ENCODE measurements around the gene USP47. TPM values are rescaled to one million over a fixed set of nuclear protein-coding genes. Genes with fewer than 3 reads are reported as not detected.

Gene USP47
- total and polyA plus RNA-seq, 2 of the 13 experiments (the other 11 are each of a cell fraction or from before 2014, with no cell fraction given): 12.2 to 52.7 TPM

- TF ChIP-seq TFAP4 (IDR thresholded peaks at IDR 0.05; ENCODE audit: borderline replicate concordance, low read depth) (no peak), HNRNPLL (IDR thresholded peaks at IDR 0.05; ENCODE audit: low read depth, low read length, poor library complexity, severe bottlenecking) (no peak), MED13 (CRISPR knock-in tag; IDR thresholded peaks at IDR 0.05) (no peak), ZNF530 (CRISPR knock-in tag; IDR thresholded peaks at IDR 0.05; ENCODE audit: low read depth) (no peak), ZNF333 (CRISPR knock-in tag; IDR thresholded peaks at IDR 0.05; ENCODE audit: borderline replicate concordance) (no peak)
These were observed 1.9 kb downstream of the USP47 start (continued) for GRCh38 chr11:11843642-11844041.

- peaks cover 49% of the 10 kb centered on the region for H4K20me1 ChIP-seq (ENCODE audit: insufficient read depth, low read length)
- no peak overlapping the region; the same call in 1 of the 2 replicates for H3K9ac ChIP-seq (ENCODE audit: insufficient read depth, low read depth, low read length)
- H3K9me3 ChIP-seq (ENCODE audit: low read length): no peaks in the 10 kb centered on the region
- intact Hi-C loops (cut with micrococcal nuclease; ENCODE audit: unreplicated experiment): no loop called here
- TF ChIP-seq ZNF367 (CRISPR knock-in tag; IDR thresholded peaks at IDR 0.05; ENCODE audit: borderline replicate concordance) (no peak), KDM3A (CRISPR knock-in tag; IDR thresholded peaks at IDR 0.05; ENCODE audit: low read depth) (no peak), SMYD3 (CRISPR knock-in tag; IDR thresholded peaks at IDR 0.05) (no peak), HNRNPL (IDR thresholded peaks at IDR 0.05; ENCODE audit: low read depth, low read length) (no peak), ZNF121 (CRISPR knock-in tag; IDR thresholded peaks at IDR 0.05) (no peak), RFX3 (CRISPR knock-in tag; IDR thresholded peaks at IDR 0.05) (no peak), ZNF816 (CRISPR knock-in tag; IDR thresholded peaks at IDR 0.05; ENCODE audit: borderline replicate concordance) (no peak), ZNF558 (CRISPR knock-in tag; IDR thresholded peaks at IDR 0.05; ENCODE audit: borderline replicate concordance) (no peak), ZNF776 (CRISPR knock-in tag; IDR thresholded peaks at IDR 0.05) (no peak), SP140L (CRISPR knock-in tag; IDR thresholded peaks at IDR 0.05; ENCODE audit: borderline replicate concordance) (no peak), ZFP41 (CRISPR knock-in tag; IDR thresholded peaks at IDR 0.05; ENCODE audit: borderline replicate concordance) (no peak), GABPB1 (CRISPR knock-in tag; IDR thresholded peaks at IDR 0.05) (no peak), ZNF282 (IDR thresholded peaks at IDR 0.05; ENCODE audit: partially characterized antibody) (no peak), MXD3 (CRISPR knock-in tag; IDR thresholded peaks at IDR 0.05) (no peak), ATF1 (CRISPR knock-in tag; IDR thresholded peaks at IDR 0.05) (no peak), ZNF605 (CRISPR knock-in tag; IDR thresholded peaks at IDR 0.05) (no peak)
- ATAC-seq (no peak), DNase-seq (ENCODE audit: low spot score) (no peak), FAIRE-seq (no peak)
- H3K4me3 ChIP-seq (replicated peaks in 1 of 3; ENCODE audit: insufficient read depth in 1 of 3, low read depth in 2 of 3, low read length in 3 of 3): peak overlapping the region in 2 of 3 experiments; percentile 74 to 86; a peak in 3 of 6 replicates
- H3K4me2 ChIP-seq (ENCODE audit: low read depth, low read length): peak overlapping the region; percentile 81
- no TSS peak for BruUV-seq (replicated peaks)
- 63% methylated on average over 1 of the region's 1 CpG for WGBS (ENCODE audit: low lambda C conversion rate)
- no peaks in the 10 kb centered on the region for H3K36me3 ChIP-seq (replicated peaks in 1 of 2; ENCODE audit: control insufficient read depth in 1 of 2, insufficient read depth in 2 of 2, low read length in 2 of 2)
- H3K27ac ChIP-seq (ENCODE audit: extremely low read length, insufficient read depth, low read length): no peak overlapping the region
- in situ Hi-C loops (cut with HindIII; ENCODE audit: extremely low pct_ligation_motif_present, low pct_unique_long_range_greater_than_20kb): no loop called here
- POLR2A ChIA-PET: interaction anchor here (1.6 kb wide), 1 partner anchor 1036 kb away, joined by 4 read pairs; the partner anchor contains the start of gene EIF4G2
- peaks cover 47% of the 10 kb centered on the region for H3K4me1 ChIP-seq (ENCODE audit: insufficient read depth, low read length)
- H3K79me2 ChIP-seq (ENCODE audit: insufficient read depth, low read length): peaks cover 71% of the 10 kb centered on the region
- no peak overlapping the region for H2AFZ ChIP-seq (ENCODE audit: low read length)
- CTCF ChIA-PET (ENCODE audit: low intra/inter-chr PET ratio, low total read pairs): no interaction called here
- H3K27me3 ChIP-seq (ENCODE audit: control insufficient read depth in 1 of 2, insufficient read depth in 2 of 2, low read length in 2 of 2): no peaks in the 10 kb centered on the region
These were observed 2.5 kb downstream of the USP47 start for GRCh38 chr11:11844272-11844671.
